Activated T-cell treated with anti-CD3 and anti-CD28 coated beads, Interleukin-2, amount 50 U/mL, for 48 hours (primary cell): ENCODE data around the gene ZNF37A.
A peak's percentile ranks its signal among the peaks of the same experiment; 100 is the strongest.
"Not testable (repeated sequence)": the region's sequence is repeated elsewhere in the genome, so short reads cannot be mapped to it uniquely, and the experiment has no call there.

Experiments
- DNase-seq, 2 experiments: peaks; one replicate each; pipeline ENCODE4 v3.0.0-alpha.2; 2020

The ZNF37A gene

DNA sequence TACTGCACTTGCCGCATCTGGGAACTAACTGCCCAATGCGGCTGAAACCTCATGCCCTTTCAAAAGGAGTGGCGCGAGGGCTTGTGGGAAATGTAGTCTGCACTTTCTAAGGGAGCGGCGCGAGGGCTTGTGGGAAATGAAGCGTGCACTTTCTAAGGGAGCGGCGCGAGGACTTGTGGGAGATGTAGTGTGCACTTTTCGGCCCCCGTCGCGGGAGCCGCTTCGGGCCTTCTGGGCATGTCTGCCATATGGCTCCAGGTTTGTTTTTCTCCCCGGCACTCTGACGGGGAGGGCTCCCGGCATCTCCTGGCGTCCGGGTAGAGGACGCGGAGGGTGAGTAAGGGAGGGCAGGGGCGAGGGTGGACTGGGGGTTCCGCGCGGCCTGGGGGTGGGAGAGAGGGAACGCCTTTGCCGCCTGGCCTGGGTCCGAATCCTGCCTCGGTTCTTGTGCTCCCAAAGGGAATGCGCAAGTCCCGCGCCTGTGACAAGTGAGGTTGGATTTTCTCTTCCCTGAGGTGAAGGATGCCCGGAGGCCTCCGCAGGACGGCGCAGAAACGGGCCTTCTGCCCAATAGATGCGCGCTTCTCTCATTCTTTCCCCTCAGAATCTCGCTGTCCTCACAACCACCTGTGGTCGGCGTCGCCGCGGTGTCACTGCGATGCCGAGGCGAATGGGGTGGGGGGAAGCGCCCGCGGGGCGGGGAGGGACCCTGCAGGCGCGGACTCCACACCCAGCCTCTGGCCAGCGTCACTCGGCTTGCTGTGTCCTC is at the start of gene ZNF37A:
Gene ZNF37A (plus strand): TSS at position 180 of the 769 bp plus-strand sequence. CDS start 2,281 bp downstream, outside the sequence.
- peak; percentile 90 to 92 for DNase-seq

GRCh38 chr10:38045129-38045528 is 49.0 kb upstream of the ZNF37A start:
- DNase-seq = no peak

GRCh38 chr10:38047666-38048065 is 46.5 kb upstream of the ZNF37A start:
- no peak for DNase-seq

GRCh38 chr10:38050212-38050611 is 43.9 kb upstream of the ZNF37A start:
- DNase-seq = no peak

GRCh38 chr10:38054361-38054797 is 39.8 kb upstream of the ZNF37A start:
- DNase-seq = no peak

GRCh38 chr10:38055274-38055894 is 38.8 kb upstream of the ZNF37A start:
- not testable (repeated sequence) for DNase-seq

GRCh38 chr10:38069663-38070062 is 24.5 kb upstream of the ZNF37A start:
- DNase-seq = not testable (repeated sequence)

- no peak for DNase-seq
Measured at GRCh38 chr10:38070501-38070900, 23.6 kb upstream of the ZNF37A start.

DNA sequence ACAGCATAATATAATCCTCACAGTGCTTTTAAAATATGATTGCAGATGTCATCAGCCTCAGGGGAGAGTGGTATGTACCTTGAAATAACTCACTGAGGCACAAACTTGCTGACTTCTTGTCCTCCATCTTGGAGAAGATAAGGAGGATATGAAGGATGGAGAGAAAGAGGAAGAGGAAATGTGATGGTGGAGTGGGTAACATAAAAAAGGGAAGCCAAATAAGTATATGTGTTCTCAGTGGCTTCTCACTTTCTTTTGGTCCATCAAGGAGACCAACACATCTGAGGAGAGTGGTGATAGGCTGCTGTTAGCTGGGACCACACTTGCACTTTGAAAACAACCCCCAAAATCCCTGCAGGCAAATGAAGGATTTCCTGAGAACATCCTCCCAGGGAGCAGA is 21.6 kb upstream of the ZNF37A start:
- no peak for DNase-seq

GRCh38 chr10:38076687-38077086 is 17.4 kb upstream of the ZNF37A start:
- no peak for DNase-seq

DNA sequence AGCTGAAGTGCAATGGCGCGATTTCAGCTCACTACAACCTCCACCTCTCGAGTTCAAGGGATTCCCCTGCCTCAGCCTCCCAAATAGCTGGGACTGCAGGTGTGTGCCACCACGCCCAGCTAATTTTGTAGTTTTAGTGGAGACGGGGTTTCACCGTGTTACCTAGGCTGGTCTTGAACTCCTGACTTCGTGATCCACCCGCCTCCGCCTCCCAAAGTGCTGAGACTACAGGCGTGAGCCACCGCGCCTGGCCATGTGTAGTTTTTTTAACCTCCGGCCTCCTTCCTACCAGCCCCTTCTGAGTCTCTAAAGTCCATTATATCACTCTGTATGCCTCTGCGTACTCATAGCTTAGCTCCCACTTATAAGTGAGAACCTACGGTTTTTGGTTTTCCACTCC is 819 bp upstream of the ZNF37A start:
- not testable (repeated sequence) for DNase-seq

- no peak for DNase-seq
Measured at GRCh38 chr10:38093816-38094157, 350 bp upstream of the ZNF37A start.

- peak in 1 of 2 experiments; percentile 24 for DNase-seq
Measured at GRCh38 chr10:38094927-38095574, 914 bp downstream of the ZNF37A start.

DNA sequence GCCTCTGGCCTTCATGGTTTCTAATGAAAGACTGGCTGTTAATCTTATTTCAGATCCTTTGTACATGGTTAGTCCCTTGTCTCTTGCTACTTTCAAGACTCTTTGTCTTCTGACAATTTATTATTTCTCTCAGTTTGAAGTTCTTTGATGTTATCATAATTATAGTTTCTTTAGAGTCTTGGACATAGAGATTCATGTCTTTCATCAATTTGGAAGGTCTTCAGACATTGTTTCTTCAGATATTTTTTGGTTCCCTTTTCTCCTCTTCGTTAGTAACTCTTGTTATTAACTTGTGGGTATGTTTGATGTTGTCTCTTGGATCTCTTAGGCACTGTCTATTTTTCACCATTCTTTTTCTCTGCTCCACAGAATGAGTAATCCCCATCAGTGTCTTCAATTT is 8.7 kb downstream of the ZNF37A start:
- DNase-seq = no peak

GRCh38 chr10:38103756-38104155 is 9.6 kb downstream of the ZNF37A start:
- no peak for DNase-seq

DNA sequence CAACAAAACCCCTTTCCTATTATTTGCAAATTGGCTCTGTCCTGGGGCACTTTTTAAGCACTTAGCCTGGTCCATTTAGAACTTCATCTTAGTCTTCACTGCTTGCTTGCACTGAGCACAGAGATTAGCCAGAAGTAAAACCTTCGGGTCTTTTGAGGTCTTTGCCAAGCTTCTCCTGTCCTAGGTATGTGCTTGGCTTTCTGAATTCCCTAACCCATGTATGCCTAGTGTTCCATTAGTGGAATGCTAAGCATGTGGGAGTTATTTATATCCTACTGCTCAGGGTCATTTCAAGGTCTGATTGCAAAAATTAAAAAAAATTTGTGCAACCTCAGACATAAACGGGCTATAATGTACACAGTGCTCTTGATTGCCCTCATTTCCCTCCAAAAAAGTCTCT is 18.0 kb downstream of the ZNF37A start:
- DNase-seq = no peak

DNA sequence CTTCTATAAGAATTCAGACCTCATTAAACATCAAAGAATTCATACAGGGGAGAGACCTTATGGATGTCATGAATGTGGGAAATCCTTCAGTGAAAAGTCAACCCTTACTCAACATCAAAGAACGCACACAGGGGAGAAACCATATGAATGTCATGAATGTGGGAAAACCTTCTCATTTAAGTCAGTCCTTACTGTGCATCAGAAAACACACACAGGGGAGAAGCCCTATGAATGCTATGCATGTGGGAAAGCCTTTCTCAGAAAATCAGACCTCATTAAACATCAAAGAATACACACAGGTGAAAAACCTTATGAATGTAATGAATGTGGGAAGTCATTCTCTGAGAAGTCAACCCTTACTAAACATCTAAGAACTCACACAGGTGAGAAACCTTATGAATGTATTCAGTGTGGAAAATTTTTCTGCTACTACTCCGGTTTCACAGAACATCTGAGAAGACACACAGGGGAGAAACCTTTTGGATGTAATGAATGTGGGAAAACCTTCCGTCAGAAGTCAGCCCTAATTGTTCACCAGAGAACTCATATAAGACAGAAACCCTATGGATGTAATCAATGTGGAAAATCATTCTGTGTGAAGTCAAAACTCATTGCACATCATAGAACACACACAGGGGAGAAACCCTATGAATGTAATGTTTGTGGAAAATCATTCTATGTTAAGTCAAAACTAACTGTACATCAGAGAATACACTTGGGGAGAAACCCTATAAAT is 24.1 kb downstream of the ZNF37A start:
- DNase-seq = no peak

DNA sequence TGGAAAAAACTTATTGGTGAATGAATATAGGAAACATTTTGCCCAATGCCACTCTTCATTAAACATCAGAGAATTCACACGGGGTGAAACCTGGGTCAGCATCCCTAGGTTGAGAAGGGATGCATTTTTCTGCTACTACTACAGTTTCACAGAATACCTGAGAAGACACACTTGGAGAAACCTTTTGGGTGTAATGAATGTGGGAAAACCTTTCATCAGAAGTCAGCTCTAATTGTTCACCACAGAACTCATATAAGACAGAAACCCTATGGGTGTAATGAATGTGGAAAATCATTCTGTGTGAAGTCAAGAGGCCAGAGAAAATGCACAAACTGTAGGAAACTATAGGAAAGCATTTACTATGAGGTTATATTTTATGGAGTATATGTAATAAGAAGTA is 24.9 kb downstream of the ZNF37A start:
- no peak for DNase-seq

- DNase-seq = no peak
Measured at GRCh38 chr10:38127812-38128211, 33.7 kb downstream of the ZNF37A start.

DNA sequence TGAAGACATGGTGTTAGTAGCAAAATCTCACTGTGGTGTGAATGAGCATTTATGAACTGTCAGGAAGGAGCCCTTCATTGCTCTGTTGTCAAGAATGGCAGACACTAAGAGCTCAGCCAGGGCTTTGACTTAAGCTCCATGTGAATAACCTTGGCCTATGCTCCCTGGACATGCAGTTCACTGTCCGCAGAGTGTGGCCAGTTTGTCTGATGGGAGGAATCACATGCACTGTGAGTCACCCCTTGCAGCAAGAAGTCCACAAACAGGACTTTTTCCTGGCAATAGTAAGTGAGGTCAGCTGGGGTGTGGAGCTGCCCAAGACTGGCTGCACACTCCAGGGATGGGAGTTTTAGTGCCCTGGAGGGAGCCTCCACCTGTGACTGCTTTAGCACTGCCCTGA is 49.5 kb downstream of the ZNF37A start:
- DNase-seq = no peak

DNA sequence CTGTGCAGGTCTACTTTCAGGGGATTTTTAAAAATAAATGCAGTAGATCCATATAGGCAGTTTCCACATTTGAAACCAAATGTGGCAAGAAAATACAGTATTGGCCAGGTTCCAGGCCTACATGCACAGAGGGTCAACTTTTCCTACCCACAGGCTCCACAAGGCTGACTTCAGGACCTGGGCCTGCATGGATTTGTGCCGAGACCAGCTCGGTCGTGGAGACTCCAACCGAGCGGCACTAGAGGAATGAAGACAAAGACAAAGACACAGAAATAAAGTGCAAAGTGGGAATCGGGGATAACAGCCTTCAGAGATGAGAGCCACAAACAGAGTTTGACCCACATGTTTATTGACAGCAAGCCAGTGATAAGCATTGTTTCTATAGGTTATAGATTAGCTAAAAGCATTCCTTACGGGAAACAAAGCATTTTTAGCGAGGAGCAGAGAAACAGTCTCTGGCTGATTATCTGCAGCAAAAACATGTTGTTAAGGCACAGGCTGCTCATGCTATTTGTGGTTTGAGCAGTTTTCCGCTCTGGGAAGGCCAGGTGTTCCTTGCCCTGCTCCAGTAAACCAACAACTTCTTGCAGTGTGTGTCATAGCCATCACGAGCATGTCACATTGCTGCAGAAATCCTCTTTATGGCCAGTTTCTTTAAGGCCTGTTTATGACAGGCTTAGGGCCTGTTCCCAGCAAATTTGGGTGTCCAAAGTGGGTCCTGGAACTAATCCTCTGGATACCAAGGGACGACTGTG is 52.6 kb downstream of the ZNF37A start:
- no peak for DNase-seq

- DNase-seq = no peak
Measured at GRCh38 chr10:38147686-38148085, 53.5 kb downstream of the ZNF37A start.
